ENCODE data around the gene PLPPR1. TPM values are rescaled to one million over a fixed set of nuclear protein-coding genes. Genes with fewer than 3 reads are reported as not detected.
"Not testable (repeated sequence)": the region's sequence is repeated elsewhere in the genome, so short reads cannot be mapped to it uniquely, and the experiment has no call there.

PLPPR1 gene
- polyA plus RNA-seq, 1 donor = 9.8 TPM

DNA sequence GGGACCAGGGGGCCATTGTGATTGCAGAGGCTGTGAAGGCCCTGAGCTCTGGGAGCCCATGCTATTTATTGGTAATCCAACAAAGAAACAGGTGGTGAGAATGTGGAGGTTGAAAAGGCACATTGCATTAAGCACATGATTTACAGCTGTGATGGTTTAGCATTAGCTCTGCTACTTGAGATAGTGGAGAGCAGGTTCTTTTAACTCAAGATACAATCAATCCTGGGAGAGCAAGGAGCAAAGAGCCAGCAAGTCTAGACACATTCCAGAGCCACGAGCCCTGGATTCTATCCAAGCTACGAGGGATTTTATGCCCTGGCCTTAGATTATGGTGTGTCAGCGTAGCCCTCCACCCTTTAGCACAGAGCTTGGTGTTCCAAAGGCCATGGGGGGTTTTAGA lies 98.8 kb downstream of the PLPPR1 start:
- not testable (repeated sequence) for DNase-seq

- DNase-seq = no peak
These were observed 100.1 kb downstream of the PLPPR1 start for GRCh38 chr9:101128623-101129022.

- DNase-seq = no peak
These were observed 101.5 kb downstream of the PLPPR1 start for GRCh38 chr9:101130054-101130453.

DNA sequence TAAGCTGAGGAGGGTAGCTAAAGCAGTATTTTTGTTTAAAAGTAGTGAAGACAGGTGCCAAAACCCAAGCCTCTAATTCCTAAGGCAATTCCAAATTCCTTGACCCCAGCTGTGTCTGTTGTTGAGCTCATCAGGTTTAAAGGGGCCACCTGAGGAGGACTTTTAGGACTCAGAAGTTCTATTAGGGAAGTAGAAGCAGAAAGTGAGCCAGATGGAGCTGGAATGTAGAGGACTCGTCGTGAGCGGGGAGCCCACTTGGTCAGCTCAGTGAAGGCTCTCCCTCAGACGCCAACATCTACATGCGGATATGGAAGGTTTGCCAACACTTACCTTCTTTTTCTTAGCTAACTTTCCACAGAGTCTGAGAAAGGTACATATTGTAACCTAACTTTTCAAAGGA lies 102.8 kb downstream of the PLPPR1 start:
- no peak for DNase-seq

DNA sequence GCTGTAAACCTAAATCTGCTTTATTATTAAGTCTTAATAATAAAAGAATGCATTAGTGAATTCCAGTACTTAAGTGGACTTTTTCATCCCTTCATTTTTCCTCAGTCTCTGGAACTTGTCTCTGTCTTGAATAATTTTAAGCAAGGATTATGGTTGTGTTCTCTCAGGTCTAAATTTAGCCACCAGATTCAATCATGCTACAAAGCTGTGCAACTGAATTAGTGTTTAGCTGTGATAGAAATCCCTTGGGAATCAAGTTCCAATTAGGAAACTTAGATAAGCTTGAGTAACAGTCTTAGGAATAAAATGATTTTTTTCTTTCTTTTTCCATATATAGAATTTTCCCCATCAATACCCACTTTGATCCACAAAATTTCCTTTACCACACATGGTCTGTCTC lies 104.3 kb downstream of the PLPPR1 start:
- DNase-seq = no peak

DNA sequence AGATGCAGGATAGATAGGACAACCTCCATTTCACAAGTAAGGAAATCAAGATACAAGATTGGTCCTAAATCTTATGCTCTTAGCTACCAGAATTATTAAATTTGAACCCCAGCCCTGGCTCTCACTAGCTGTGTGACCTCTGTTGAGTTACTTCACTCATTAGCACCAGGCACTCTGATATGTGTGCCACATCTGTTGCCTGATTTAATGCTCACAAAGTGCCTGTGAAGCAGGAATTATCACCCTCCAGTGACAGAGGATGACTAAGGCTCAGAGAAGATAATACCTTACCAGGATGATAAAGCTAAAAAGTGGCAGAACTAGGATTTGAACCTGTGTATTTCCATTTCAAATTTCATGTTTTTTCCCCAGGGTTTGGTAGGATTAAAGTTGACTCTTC lies 110.0 kb downstream of the PLPPR1 start:
- no peak for DNase-seq

DNA sequence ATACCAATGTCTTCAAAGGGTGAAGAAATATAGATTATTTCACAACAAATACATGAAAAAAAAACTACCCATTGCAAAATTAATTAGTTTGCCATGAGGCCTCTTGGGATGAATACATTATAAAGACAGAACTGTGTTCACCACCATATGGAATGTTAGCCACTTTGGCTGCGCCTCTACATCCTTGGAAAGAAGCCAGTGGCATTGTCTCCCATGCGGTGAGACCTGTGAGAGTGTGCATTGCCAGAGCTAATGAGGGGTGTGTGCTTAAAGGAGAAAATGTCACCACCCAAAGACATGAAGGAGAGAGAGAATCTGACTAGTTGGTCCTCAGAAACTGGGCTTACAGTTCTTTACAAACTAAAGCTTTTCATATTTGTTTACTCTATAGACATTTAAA lies 110.6 kb downstream of the PLPPR1 start:
- no peak for DNase-seq

DNA sequence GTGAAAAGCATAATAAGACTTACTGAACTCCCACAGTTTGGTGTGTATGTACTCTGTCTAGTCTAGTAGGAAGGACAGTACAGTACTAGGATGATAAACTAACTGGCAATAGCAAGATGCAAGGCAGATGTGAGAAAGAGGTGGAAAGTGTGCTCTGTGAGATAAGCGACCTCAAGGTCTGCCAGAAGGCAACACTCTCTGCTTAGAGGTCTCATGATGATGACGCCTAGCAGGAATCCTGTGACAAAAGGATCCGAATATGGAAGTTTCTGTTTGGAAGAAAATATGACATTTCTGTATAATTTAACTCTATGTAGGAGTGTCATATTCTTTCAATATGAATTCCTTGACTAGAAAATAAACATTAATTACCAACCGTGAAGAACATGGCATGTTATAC lies 112.2 kb downstream of the PLPPR1 start:
- no peak for DNase-seq

DNA sequence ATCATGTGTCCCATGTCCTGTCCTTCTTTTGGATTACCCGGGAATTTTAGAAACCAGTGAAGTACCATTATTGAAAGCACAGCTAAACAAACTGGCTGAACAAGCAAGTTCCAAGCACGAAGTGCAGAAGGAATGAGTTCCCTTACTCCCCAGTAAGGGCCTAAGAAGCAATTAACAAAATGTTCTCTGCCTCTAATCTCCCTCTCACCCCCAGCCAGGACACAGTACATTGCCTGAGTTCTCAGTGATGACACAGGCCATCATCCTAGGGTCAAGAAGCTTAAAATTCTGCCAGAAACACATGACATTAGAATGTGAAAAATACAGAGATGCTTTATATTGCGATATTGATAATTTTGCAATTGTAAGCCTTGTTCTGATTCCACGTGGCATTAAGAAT lies 118.0 kb downstream of the PLPPR1 start:
- no peak for DNase-seq

DNA sequence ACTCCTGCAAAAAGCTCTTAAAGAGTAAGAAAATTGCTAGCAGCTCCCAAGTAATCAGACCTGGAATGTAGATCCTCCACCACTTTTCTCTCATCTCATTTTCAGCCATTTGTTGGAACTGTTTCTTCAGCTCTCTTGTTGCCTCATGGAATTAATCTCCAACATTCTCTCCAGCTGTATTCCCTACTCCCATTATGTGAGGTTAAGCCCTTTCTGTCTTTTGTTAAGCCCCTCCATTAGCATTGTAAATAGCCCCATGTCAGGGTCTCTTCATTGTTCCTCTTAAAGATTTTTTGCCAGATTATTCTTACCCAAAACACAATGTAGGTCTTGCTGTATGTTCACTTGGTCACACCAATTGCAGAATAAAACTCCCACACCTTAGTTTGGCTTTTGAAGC lies 119.8 kb downstream of the PLPPR1 start:
- DNase-seq = no peak

GRCh38 chr9:101158361-101158760 lies 129.8 kb downstream of the PLPPR1 start:
- DNase-seq = no peak

- DNase-seq = no peak
These were observed 133.7 kb downstream of the PLPPR1 start for GRCh38 chr9:101162231-101162630.

DNA sequence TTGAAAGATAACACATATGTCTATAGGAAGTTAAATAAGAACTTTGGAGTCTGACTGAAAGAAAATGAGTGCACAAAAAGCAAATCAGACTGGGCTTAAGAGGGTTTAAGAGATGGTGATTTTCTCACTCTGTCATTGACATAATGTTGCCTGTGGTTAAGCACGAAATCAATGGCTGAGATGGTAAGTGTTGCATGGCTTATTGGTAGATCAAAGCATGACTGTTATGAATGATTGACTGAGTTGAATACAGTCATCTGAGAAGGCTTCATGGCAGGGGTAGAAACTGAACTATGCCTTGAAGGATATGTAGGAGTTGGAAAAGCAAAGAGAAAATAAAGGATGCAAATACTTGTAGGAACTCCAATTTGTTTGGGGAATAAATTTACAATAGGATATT lies 136.6 kb downstream of the PLPPR1 start:
- no peak for DNase-seq

- DNase-seq = no peak
These were observed 139.1 kb downstream of the PLPPR1 start for GRCh38 chr9:101167490-101168134.

- DNase-seq = no peak
These were observed 144.1 kb downstream of the PLPPR1 start for GRCh38 chr9:101172616-101173015.

DNA sequence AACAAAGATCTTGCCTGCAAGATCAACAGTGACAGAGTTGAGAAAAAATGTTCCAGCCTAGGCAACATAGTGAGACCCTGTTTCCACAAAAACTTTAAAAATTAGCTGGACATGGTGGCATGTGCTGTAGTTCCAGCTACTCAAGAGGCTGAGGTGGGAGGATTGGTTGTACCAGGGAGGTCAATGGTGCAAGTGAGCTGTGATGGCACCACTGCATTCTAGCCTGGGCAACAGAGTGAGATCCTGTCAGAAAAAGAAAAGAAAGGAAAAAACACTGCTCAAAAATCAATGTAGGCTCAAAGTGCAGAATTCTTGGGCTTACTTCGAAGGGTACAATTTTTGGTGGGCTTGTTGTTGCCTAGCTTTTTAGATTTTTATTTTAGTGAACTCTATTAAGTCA lies 145.4 kb downstream of the PLPPR1 start:
- DNase-seq = no peak

GRCh38 chr9:101176384-101176783 lies 147.9 kb downstream of the PLPPR1 start:
- no peak for DNase-seq

DNA sequence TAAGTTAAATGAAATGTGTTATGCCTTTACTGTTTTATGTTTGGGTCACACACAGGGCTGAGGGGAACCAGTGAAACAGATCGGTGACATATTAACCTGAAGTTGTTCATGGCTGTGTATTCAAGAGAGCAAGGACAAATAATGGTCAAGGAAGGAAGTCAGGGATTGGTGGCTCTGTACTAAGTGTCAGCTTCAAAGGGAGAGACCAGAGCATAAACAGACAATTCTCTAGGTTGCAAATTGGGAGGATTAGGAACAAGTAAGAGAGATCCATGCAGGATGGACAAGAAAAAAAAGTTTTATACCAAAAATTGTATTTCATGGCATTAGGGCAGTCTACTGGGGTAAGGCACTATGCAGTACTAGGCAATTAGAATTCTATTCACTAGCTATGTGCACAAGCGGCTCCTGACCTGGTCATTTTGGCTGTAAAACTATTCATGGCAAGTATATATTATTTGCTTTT lies 156.3 kb downstream of the PLPPR1 start:
- DNase-seq = no peak

DNA sequence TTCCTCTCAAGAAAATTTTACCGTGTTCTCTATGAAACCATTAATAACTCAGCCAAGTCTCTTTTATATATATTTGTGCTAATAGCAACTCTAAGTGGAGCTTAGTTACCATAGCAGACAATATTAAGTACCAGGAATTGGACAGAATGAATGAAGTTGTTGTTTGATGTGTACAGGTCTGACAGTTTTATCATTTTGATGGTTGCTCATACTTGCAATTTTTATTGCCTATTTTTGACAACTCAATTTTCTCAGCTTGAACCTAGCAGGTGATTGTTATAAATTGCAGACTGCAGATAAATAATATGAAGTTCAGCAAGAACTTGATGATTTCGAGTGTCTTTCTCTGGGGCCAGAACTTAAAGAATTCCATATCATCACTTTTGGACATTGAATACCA lies 163.2 kb downstream of the PLPPR1 start:
- DNase-seq = no peak

GRCh38 chr9:101197026-101197425 lies 168.5 kb downstream of the PLPPR1 start:
- DNase-seq = no peak

- no peak for DNase-seq
These were observed 172.3 kb downstream of the PLPPR1 start for GRCh38 chr9:101200852-101201251.

GRCh38 chr9:101201630-101202029 lies 173.1 kb downstream of the PLPPR1 start:
- no peak for DNase-seq

GRCh38 chr9:101209670-101210069 lies 181.1 kb downstream of the PLPPR1 start:
- no peak for DNase-seq

DNA sequence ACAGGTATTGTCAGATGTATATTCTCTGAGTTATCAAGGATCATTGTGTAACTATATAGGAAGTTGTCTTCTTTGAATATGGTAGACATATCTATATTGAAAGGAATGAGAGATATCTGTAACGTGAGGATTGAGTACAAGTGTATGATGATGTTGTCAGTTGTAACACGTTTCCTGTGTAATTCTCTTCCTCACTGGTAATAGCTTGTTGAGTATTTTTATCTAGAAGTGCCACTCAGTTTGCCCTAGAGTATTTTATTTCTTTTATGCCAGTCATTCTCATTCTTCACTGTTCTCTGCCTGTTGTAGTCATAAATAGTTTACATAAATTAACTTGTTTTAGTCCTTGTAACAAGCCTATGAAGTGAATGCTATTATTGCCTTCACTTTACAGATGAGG lies 184.1 kb downstream of the PLPPR1 start:
- DNase-seq = no peak

- no peak for DNase-seq
These were observed 190.5 kb downstream of the PLPPR1 start for GRCh38 chr9:101219030-101219429.
